Loucy (cell line): Measurements from ENCODE around the gene BBX.

Experiments used
- H2AFZ ChIP-seq: fragments of 200-600 bp; sonication (generic); 2 replicates; pipeline ENCODE4 v1.6.0; 2016; ENCODE audit warnings: antibody characterized with exemption, mild to moderate bottlenecking, low read length, moderate library complexity
- H3F3A ChIP-seq: fragments of 200-600 bp; 2 replicates; pipeline ENCODE4 v1.6.0; 2016; ENCODE audit warnings: antibody characterized with exemption, low read depth, mild to moderate bottlenecking
- H3K27me3 ChIP-seq: fragments of 200-600 bp; sonication (generic); 2 replicates; pipeline ENCODE4 v1.6.1; 2014; ENCODE audit warnings: low read length, mild to moderate bottlenecking; ENCODE audit not compliant: insufficient read depth, poor library complexity, severe bottlenecking
- H3K36me3 ChIP-seq: fragments of 200-600 bp; sonication (generic); 2 replicates; pipeline ENCODE4 v1.6.1; 2016; ENCODE audit warnings: low read length; ENCODE audit not compliant: insufficient read depth
- H3K4me1 ChIP-seq: fragments of 200-600 bp; sonication (generic); 2 replicates; pipeline ENCODE4 v1.5.1; 2014; ENCODE audit warnings: low read length, mild to moderate bottlenecking; ENCODE audit not compliant: insufficient read depth, poor library complexity, severe bottlenecking
- H3K4me2 ChIP-seq: fragments of 200-600 bp; sonication (generic); 2 replicates; pipeline ENCODE4 v1.6.0; 2014; ENCODE audit warnings: antibody characterized with exemption, low read length, low read depth, mild to moderate bottlenecking; ENCODE audit not compliant: poor library complexity, severe bottlenecking
- H3K4me3 ChIP-seq: fragments of 200-600 bp; sonication (generic); 2 replicates; pipeline ENCODE4 v1.5.1; 2014; ENCODE audit warnings: low read length, mild to moderate bottlenecking, mixed read lengths; ENCODE audit not compliant: poor library complexity, severe bottlenecking
- H3K79me2 ChIP-seq: fragments of 200-600 bp; sonication (generic); 2 replicates; pipeline ENCODE4 v1.6.1; 2014; ENCODE audit warnings: low read length; ENCODE audit not compliant: insufficient read depth
- H3K9ac ChIP-seq: fragments of 200-600 bp; sonication (generic); 2 replicates; pipeline ENCODE4 v1.6.0; 2014; ENCODE audit warnings: mild to moderate bottlenecking, low read depth, low read length, moderate library complexity; ENCODE audit not compliant: poor library complexity, severe bottlenecking
- H3K9me2 ChIP-seq: fragments of 200-600 bp; sonication (generic); replicated peaks from 2 replicates; pipeline ENCODE4 v1.6.1; 2016; ENCODE audit warnings: low read depth, low read length, mixed read lengths
- H3K9me3 ChIP-seq: fragments of 200-600 bp; sonication (generic); 2 replicates; pipeline ENCODE4 v1.6.1; 2014; ENCODE audit warnings: mild to moderate bottlenecking, antibody characterized with exemption, low read length, low read depth; ENCODE audit not compliant: insufficient read depth
- H4K20me1 ChIP-seq: fragments of 200-600 bp; sonication (generic); 2 replicates; pipeline ENCODE4 v1.6.0; 2014; ENCODE audit warnings: antibody characterized with exemption, low read length, mild to moderate bottlenecking; ENCODE audit not compliant: insufficient read depth, poor library complexity, severe bottlenecking
- EZH2phosphoT487 ChIP-seq: fragments of 200-600 bp; IDR thresholded peaks from 2 replicates; pipeline ENCODE4 v1.6.1; 2018; ENCODE audit warnings: antibody characterized with exemption, mild to moderate bottlenecking, moderate library complexity, borderline replicate concordance
- TF ChIP-seq, protein P1 (sequence below): fragments of 200-600 bp; sonication (generic); conservative IDR thresholded peaks from 2 replicates; pipeline ENCODE4 v1.5.1; 2014; ENCODE audit warnings: mild to moderate bottlenecking, antibody characterized with exemption, low read length

The BBX gene

GRCh38 chr3:107599772-107600145, 77.0 kb downstream of the BBX start:
- Histone ChIP-seq H3K4me2 (peak overlapping the region; percentile 82), H3K27me3 (no peaks in the 10 kb centered on the region), H3K36me3 (no peaks in the 10 kb centered on the region), H3K79me2 (peaks cover 52% of the 10 kb centered on the region), H4K20me1 (peaks cover 16% of the 10 kb centered on the region), H3K9ac (peak overlapping the region; percentile 68), H3K9me3 (no peaks in the 10 kb centered on the region), H3F3A (no peaks in the 10 kb centered on the region), H2AFZ (0 out of 2 replicates have a peak overlapping the region, but pooled peaks have one; percentile 76), H3K4me3 (peak overlapping the region; percentile 77), H3K4me1 (peaks cover 35% of the 10 kb centered on the region), H3K9me2 (no peaks in the 10 kb centered on the region)
- TF ChIP-seq, protein P1, sequence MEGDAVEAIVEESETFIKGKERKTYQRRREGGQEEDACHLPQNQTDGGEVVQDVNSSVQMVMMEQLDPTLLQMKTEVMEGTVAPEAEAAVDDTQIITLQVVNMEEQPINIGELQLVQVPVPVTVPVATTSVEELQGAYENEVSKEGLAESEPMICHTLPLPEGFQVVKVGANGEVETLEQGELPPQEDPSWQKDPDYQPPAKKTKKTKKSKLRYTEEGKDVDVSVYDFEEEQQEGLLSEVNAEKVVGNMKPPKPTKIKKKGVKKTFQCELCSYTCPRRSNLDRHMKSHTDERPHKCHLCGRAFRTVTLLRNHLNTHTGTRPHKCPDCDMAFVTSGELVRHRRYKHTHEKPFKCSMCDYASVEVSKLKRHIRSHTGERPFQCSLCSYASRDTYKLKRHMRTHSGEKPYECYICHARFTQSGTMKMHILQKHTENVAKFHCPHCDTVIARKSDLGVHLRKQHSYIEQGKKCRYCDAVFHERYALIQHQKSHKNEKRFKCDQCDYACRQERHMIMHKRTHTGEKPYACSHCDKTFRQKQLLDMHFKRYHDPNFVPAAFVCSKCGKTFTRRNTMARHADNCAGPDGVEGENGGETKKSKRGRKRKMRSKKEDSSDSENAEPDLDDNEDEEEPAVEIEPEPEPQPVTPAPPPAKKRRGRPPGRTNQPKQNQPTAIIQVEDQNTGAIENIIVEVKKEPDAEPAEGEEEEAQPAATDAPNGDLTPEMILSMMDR: no peak
- TF ChIP-seq EZH2phosphoT487: no peak

DNA sequence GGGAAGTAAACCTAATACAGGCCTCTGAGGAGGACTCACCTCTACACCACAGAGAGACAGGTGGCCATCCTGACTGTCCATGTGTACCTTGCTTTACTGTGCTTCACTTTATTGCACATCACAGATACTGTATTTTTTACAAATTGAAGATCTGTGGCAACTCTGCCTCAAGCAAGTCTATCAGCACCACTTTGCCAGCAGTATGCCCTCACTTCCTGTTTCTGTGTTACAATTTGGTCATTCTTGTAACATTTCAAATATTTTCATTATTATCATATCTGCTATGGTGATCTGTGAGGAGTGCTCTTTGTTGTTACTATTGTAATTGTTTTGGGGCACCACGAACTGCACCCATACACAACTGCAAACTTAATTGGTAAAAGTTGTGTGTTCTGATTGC, 78.0 kb downstream of the BBX start:
- H3K4me1 ChIP-seq: peaks cover 35% of the 10 kb centered on the region
- H3K9me2 ChIP-seq: no peaks in the 10 kb centered on the region
- H3K9me3 ChIP-seq: no peaks in the 10 kb centered on the region
- no peaks in the 10 kb centered on the region for H3K36me3 ChIP-seq
- TF ChIP-seq, protein P1: no peak; the same call in 1 of the 2 replicates
- no peak for TF ChIP-seq EZH2phosphoT487
- peaks cover 16% of the 10 kb centered on the region for H4K20me1 ChIP-seq
- H3F3A ChIP-seq: no peaks in the 10 kb centered on the region
- no peak overlapping the region for H3K4me3 ChIP-seq
- H3K4me2 ChIP-seq: peak overlapping the region; percentile 82
- H3K9ac ChIP-seq: no peak overlapping the region
- H3K79me2 ChIP-seq: peaks cover 59% of the 10 kb centered on the region
- no peaks in the 10 kb centered on the region for H3K27me3 ChIP-seq
- no peak overlapping the region for H2AFZ ChIP-seq

DNA sequence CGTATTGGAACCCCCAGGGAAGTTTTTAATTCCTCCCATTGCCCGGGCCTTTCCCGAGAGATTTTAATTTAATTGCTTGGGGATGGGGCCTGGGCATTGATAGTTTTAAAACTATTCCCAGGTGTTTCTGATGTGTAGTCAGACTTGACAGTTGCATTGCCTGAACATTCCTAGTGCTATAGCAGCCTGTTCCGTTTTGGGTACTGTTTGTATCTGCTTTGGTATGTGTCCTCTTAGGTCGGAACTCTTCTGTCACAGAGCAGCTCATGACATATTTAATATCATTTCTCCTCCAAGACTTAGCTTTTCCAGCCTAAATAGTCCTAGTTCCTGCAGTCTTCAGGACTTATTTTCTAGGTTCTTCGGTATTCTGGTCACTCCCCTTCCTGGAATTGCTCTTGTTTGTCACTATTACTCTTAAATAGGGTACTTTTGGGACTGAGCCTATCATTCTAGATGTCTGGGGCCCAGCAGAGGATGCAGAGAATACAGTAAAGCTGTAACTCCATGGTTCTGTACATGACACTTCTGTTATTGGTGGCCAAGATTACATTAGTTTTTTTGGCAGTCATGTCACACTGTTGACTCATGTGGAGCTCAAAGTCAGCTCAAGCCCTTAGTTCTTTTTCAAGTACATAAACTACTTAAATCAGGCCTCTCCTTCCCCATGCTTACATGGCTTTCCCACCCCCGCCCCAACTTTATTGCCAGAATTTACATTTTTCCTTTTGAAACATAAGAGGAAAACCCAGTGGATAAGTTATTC, 81.5 kb downstream of the BBX start:
- H3F3A ChIP-seq: no peaks in the 10 kb centered on the region
- no peaks in the 10 kb centered on the region for H3K36me3 ChIP-seq
- H3K4me2 ChIP-seq: no peak overlapping the region
- H3K79me2 ChIP-seq: peaks cover 71% of the 10 kb centered on the region
- TF ChIP-seq EZH2phosphoT487: no peak
- TF ChIP-seq, protein P1: no peak
- peaks cover 13% of the 10 kb centered on the region for H4K20me1 ChIP-seq
- H3K9me3 ChIP-seq: 0 out of 2 replicates have a peak, but pooled peaks cover 3% of the 10 kb centered on the region
- H3K9ac ChIP-seq: no peak overlapping the region
- H3K27me3 ChIP-seq: no peaks in the 10 kb centered on the region
- no peaks in the 10 kb centered on the region for H3K9me2 ChIP-seq
- H3K4me3 ChIP-seq: no peak overlapping the region
- H2AFZ ChIP-seq: no peak overlapping the region
- H3K4me1 ChIP-seq: peaks cover 17% of the 10 kb centered on the region
